ENCODE results near the gene TOMM70.

- TF ChIP-seq CTCF (IDR thresholded peaks at IDR 0.05) (no peak), POLR2AphosphoS5 (IDR thresholded peaks at IDR 0.05; ENCODE audit: insufficient read depth in 1 of 2, low read depth in 1 of 2) (no peak), POLR2A (IDR thresholded peaks at IDR 0.05) (no peak)
These were observed 70.2 kb downstream of the TOMM70 start for GRCh38 chr3:100330651-100331050.
